Measurements from ENCODE around the gene ABRACL.

Gene ABRACL

GRCh38 chr6:139060332-139060731, 31.8 kb downstream of the ABRACL start:
- H3K79me2 ChIP-seq (ENCODE audit: insufficient read depth, low read length) = no peaks in the 10 kb centered on the region
- no peak overlapping the region for H3K4me2 ChIP-seq (ENCODE audit: low read length)
- H4K20me1 ChIP-seq (ENCODE audit: insufficient read depth, low read length) = no peaks in the 10 kb centered on the region; the same call in 1 of the 2 replicates
- no peaks in the 10 kb centered on the region for H3K9me2 ChIP-seq (ENCODE audit: low read depth, low read length)
- no peak overlapping the region for H3K27ac ChIP-seq (ENCODE audit: low read depth, low read length, poor library complexity, severe bottlenecking)
- H3K36me3 ChIP-seq (ENCODE audit: insufficient read depth, low read length) = no peaks in the 10 kb centered on the region
- H2AFZ ChIP-seq (ENCODE audit: low read length) = no peak overlapping the region
- H3K4me3 ChIP-seq (ENCODE audit: low read depth, low read length, poor library complexity, severe bottlenecking) = no peak overlapping the region
- TF ChIP-seq EZH2 (IDR thresholded peaks at IDR 0.05; ENCODE audit: borderline replicate concordance, low read length) (no peak), CTCF (IDR thresholded peaks at IDR 0.05; ENCODE audit: low read length) (no peak)
- H3F3A ChIP-seq (ENCODE audit: insufficient read depth, low read length) = no peaks in the 10 kb centered on the region
- H3K9ac ChIP-seq (ENCODE audit: low read length) = no peak overlapping the region
- no peaks in the 10 kb centered on the region for H3K27me3 ChIP-seq (ENCODE audit: insufficient read depth, low read length)
- H3K9me3 ChIP-seq (ENCODE audit: low read length) = no peaks in the 10 kb centered on the region
- H3K4me1 ChIP-seq (ENCODE audit: insufficient read depth, low read length, severe bottlenecking) = no peaks in the 10 kb centered on the region

- Histone ChIP-seq H3K27ac (ENCODE audit: low read depth, low read length, poor library complexity, severe bottlenecking) (no peak overlapping the region), H3K4me1 (ENCODE audit: insufficient read depth, low read length, severe bottlenecking) (no peaks in the 10 kb centered on the region), H3K9me2 (ENCODE audit: low read depth, low read length) (no peaks in the 10 kb centered on the region), H3K4me3 (ENCODE audit: low read depth, low read length, poor library complexity, severe bottlenecking) (no peak overlapping the region), H3K9me3 (ENCODE audit: low read length) (no peaks in the 10 kb centered on the region), H3K79me2 (ENCODE audit: insufficient read depth, low read length) (no peaks in the 10 kb centered on the region), H2AFZ (ENCODE audit: low read length) (no peak overlapping the region), H3F3A (ENCODE audit: insufficient read depth, low read length) (no peaks in the 10 kb centered on the region), H3K9ac (ENCODE audit: low read length) (no peak overlapping the region), H4K20me1 (ENCODE audit: insufficient read depth, low read length) (no peaks in the 10 kb centered on the region; the same call in 1 of the 2 replicates), H3K27me3 (ENCODE audit: insufficient read depth, low read length) (no peaks in the 10 kb centered on the region), H3K4me2 (ENCODE audit: low read length) (no peak overlapping the region), H3K36me3 (ENCODE audit: insufficient read depth, low read length) (no peaks in the 10 kb centered on the region)
- TF ChIP-seq EZH2 (IDR thresholded peaks at IDR 0.05; ENCODE audit: borderline replicate concordance, low read length) (no peak), CTCF (IDR thresholded peaks at IDR 0.05; ENCODE audit: low read length) (no peak)
Measured at GRCh38 chr6:139062932-139063646, 34.5 kb downstream of the ABRACL start.

GRCh38 chr6:139064981-139065665, 36.6 kb downstream of the ABRACL start:
- no peak for TF ChIP-seq CTCF (IDR thresholded peaks at IDR 0.05; ENCODE audit: low read length)
- TF ChIP-seq EZH2 (IDR thresholded peaks at IDR 0.05; ENCODE audit: borderline replicate concordance, low read length) = no peak
- Histone ChIP-seq H4K20me1 (ENCODE audit: insufficient read depth, low read length) (no peaks in the 10 kb centered on the region), H3K4me1 (ENCODE audit: insufficient read depth, low read length, severe bottlenecking) (no peaks in the 10 kb centered on the region), H3K36me3 (ENCODE audit: insufficient read depth, low read length) (no peaks in the 10 kb centered on the region), H3K9me2 (ENCODE audit: low read depth, low read length) (no peaks in the 10 kb centered on the region), H3F3A (ENCODE audit: insufficient read depth, low read length) (no peaks in the 10 kb centered on the region), H3K4me3 (ENCODE audit: low read depth, low read length, poor library complexity, severe bottlenecking) (no peak overlapping the region), H3K9me3 (ENCODE audit: low read length) (no peaks in the 10 kb centered on the region), H3K79me2 (ENCODE audit: insufficient read depth, low read length) (no peaks in the 10 kb centered on the region), H3K27me3 (ENCODE audit: insufficient read depth, low read length) (no peaks in the 10 kb centered on the region), H3K27ac (ENCODE audit: low read depth, low read length, poor library complexity, severe bottlenecking) (no peak overlapping the region), H3K9ac (ENCODE audit: low read length) (no peak overlapping the region), H2AFZ (ENCODE audit: low read length) (no peak overlapping the region), H3K4me2 (ENCODE audit: low read length) (no peak overlapping the region)
